Activated B cell treated with CpG ODN at 0.5 μM for 24 hours (primary cell): ENCODE results near the gene TPPP3. TPM values are rescaled to one million over a fixed set of nuclear protein-coding genes. Genes with fewer than 3 reads are reported as not detected.

Experiments used
- ATAC-seq: fragments of 200-7000 bp; cut with Tn5 transposase; one replicate; pipeline ENCODE4 v1.10.0; 2021; ENCODE audit warnings: low read depth, mild to moderate bottlenecking, moderate library complexity
- CTCF ChIA-PET: fragments of 350-600 bp; sonication (Branson Sonifier 250); formaldehyde crosslinking; loops from one replicate; lab custom pipeline; 2021; ENCODE audit warnings: antibody characterized with exemption; lab: Charles Lee
- POLR2A ChIA-PET: fragments of 350-600 bp; sonication (Branson Sonifier 250); formaldehyde crosslinking; loops from one replicate; lab custom pipeline; 2021; ENCODE audit warnings: antibody characterized with exemption; lab: Charles Lee
- DNase-seq: peaks from one replicate; pipeline ENCODE4 v3.0.0; 2022
- H3K27ac Mint-ChIP-seq: one replicate; pipeline ENCODE4 v1.8.0; 2020; ENCODE audit warnings: mixed read lengths
- H3K27me3 Mint-ChIP-seq: one replicate; pipeline ENCODE4 v1.8.0; 2021; ENCODE audit warnings: mixed read lengths
- H3K36me3 Mint-ChIP-seq: one replicate; pipeline ENCODE4 v1.8.0; 2021; ENCODE audit warnings: low read depth, mixed read lengths
- H3K4me1 Mint-ChIP-seq: one replicate; pipeline ENCODE4 v1.8.0; 2021; ENCODE audit warnings: mixed read lengths
- H3K4me3 Mint-ChIP-seq: one replicate; pipeline ENCODE4 v1.8.0; 2020; ENCODE audit warnings: mild to moderate bottlenecking, mixed read lengths
- H3K9me3 Mint-ChIP-seq: one replicate; pipeline ENCODE4 v1.8.0; 2020; ENCODE audit warnings: mixed read lengths
- CTCF ChIP-seq: fragments of 200-600 bp; IDR thresholded peaks from one replicate; pipeline ENCODE4 v1.8.0; 2022; ENCODE audit warnings: antibody characterized with exemption, mild to moderate bottlenecking
- intact Hi-C: fragments of 100-400 bp; cut with micrococcal nuclease; formaldehyde crosslinking; loops from one replicate; pipeline ENCODE4 v1.15.1; 2024
- total RNA-seq: library from RNA; stranded (reverse); gene quantifications from 2 replicates; pipeline ENCODE4 v1.2.3, GENCODE V29; 2022

The TPPP3 gene
- total RNA-seq, 1 donor from 2014 or later: not detected

DNA sequence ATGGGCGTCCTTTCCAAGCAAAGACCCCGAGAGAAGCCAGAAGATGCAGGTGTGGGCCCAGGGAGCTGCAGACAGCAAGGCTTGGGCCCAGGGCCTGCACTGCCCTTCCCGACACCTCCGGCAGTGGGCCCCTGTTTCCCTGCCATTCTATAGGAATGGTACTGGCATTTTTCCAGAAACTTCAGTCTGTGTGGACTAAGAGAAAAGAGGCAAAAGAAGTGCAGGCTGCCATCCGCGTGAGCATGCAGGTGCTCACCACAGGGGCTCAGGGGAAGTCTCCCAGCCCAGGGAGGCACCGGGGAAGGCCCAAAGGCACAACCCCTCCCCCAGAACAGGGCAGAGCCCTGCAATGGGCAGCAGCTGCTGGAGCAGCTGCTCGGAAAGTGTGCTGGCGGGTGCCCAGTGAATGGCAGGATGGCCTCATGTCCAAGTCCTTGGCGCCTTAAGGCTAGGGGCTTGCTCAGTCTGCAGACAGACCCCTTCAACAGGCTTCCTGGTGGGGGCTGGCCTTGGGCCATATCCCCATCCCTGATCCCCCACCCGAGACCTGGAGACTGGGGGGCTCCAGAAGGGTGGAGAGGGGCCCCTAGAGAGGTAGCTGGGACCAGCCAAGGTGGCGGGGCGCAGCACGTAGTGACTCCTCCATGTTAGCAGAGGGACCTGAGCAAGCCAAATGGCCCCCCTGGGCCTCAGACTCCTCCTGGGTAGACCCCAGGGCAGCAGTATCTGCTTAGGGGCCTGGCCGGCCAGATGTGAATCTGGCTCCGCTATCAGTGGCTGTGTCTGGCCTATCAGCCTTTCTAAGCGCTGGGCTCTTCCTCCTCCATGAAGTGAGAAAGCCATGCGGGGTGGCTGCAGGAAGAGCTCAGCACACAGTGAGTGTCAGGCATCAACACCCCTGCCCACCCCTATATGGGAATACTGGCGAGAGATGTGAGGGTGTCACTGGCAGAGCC lies 6.7 kb upstream of the TPPP3 start:
- Mint-ChIP-seq H3K4me3 (no peak overlapping the region), H3K9me3 (no peaks in the 10 kb centered on the region), H3K4me1 (no peaks in the 10 kb centered on the region), H3K27me3 (peaks cover 8% of the 10 kb centered on the region), H3K27ac (no peak overlapping the region), H3K36me3 (no peaks in the 10 kb centered on the region)
- ATAC-seq: no peak
- no peak for TF ChIP-seq CTCF
- CTCF ChIA-PET: interaction anchor here (0.6 to 2.0 kb wide), 7 partner anchors 11 to 141 kb away, joined by 3 to 8 read pairs (median 4); no protein-coding TSS in a partner anchor
- POLR2A ChIA-PET: no interaction called here
- intact Hi-C loops: loop anchor here (1.0 kb wide), 4 partner anchors 51 to 423 kb away; partner anchors contain the start of gene PLEKHG4
- no peak for DNase-seq

DNA sequence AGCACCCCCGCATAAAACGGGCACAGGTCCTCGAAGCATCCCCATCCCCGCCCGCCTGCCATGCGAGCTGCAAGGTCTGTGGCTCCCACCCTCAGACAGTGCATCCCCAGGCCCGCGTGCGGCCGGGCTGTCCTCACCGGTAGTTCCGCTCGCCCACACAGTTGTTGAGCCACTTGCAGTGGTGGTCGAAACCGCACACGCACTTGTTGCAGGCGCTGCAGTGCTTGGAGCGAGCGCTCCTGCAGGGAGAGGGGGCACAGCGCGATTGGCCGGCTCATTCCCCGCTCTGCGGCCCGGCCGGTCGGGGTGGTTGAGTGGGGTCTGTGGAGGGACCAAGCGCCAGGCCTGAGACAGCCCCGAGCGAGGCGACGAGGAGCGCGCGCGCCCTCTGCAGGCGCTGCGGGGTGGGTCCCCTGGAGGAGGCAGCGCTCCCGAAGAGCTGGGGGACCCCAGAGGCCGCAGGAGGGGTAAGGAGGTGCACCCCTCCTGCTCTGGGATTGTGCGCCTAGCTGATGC lies 6.0 kb upstream of the TPPP3 start:
- CTCF ChIA-PET: interaction anchor here (0.6 to 2.0 kb wide), 7 partner anchors 10 to 141 kb away, joined by 3 to 8 read pairs (median 4); no protein-coding TSS in a partner anchor
- intact Hi-C loops: loop anchor here (1.0 kb wide), 4 partner anchors 50 to 422 kb away; partner anchors contain the start of gene PLEKHG4
- H3K27me3 Mint-ChIP-seq: peaks cover 9% of the 10 kb centered on the region
- TF ChIP-seq CTCF: peak; percentile 40
- DNase-seq: peak; percentile 55
- no peaks in the 10 kb centered on the region for H3K36me3 Mint-ChIP-seq
- POLR2A ChIA-PET: no interaction called here
- H3K4me3 Mint-ChIP-seq: no peak overlapping the region
- H3K9me3 Mint-ChIP-seq: no peaks in the 10 kb centered on the region
- H3K4me1 Mint-ChIP-seq: peaks cover under 1% of the 10 kb centered on the region
- no peak overlapping the region for H3K27ac Mint-ChIP-seq
- ATAC-seq: peak; percentile 82

DNA sequence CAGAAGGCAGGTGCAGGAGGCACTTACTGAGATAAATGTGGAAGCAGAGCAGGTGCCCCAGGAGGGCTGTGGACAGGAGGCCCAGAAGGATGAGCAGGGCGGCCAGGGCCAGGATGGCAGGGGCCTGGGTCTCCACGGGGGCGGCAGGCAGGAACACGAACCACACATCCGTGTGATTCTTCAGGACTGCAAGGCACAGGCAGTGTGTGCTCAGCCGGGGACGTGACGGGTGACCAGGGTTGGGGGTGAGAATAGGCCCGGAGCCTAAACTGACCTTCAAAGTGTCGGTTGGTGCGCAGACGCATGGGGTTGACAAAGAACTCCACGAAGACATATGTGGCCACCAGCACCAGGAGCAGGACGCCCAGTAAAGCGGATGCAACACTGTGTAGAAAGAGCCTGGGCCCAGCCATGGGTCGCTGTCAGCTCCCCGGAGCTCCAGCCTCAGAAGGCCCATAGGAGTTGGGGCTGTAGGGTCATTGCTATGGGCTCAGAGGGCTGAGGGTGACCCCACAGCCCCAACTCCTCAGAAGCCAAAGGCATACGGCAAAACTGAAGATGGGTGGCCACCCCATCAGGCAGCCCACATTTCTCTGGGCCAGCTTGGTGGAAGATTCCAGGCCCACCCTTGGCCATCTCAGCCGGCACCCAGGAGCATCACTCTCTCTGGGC lies 5.4 kb upstream of the TPPP3 start:
- peaks cover 12% of the 10 kb centered on the region for H3K27me3 Mint-ChIP-seq
- H3K36me3 Mint-ChIP-seq: no peaks in the 10 kb centered on the region
- H3K4me1 Mint-ChIP-seq: peaks cover 7% of the 10 kb centered on the region
- no peak overlapping the region for H3K27ac Mint-ChIP-seq
- TF ChIP-seq CTCF: no peak
- no peak for DNase-seq
- ChIA-PET CTCF (interaction anchor here (1.0 to 2.0 kb wide), 4 partner anchors 9 to 138 kb away, joined by 3 to 8 read pairs (median 7); no protein-coding TSS in a partner anchor), POLR2A (interaction anchor here (0.7 kb wide), 1 partner anchor 9 kb away, joined by 5 read pairs; no protein-coding TSS in a partner anchor)
- no peaks in the 10 kb centered on the region for H3K9me3 Mint-ChIP-seq
- no peak for ATAC-seq
- no peak overlapping the region for H3K4me3 Mint-ChIP-seq
- intact Hi-C loops: loop anchor here (1.0 kb wide), 4 partner anchors 49 to 421 kb away; partner anchors contain the start of gene PLEKHG4

GRCh38 chr16:67397812-67398545 lies 4.7 kb upstream of the TPPP3 start:
- intact Hi-C loops: no loop called here

More at GRCh38 chr16:67397812-67398545, 4.7 kb upstream of the TPPP3 start:
- no peak overlapping the region for H3K27ac Mint-ChIP-seq
- H3K9me3 Mint-ChIP-seq: no peaks in the 10 kb centered on the region
- ChIA-PET POLR2A (interaction anchor here (0.7 kb wide), 1 partner anchor 9 kb away, joined by 5 read pairs; no protein-coding TSS in a partner anchor), CTCF (interaction anchor here (1.1 kb wide), 1 partner anchor 51 kb away, joined by 3 read pairs; no protein-coding TSS in a partner anchor)
- no peak for TF ChIP-seq CTCF
- H3K4me3 Mint-ChIP-seq: no peak overlapping the region
- H3K4me1 Mint-ChIP-seq: peaks cover 9% of the 10 kb centered on the region
- H3K36me3 Mint-ChIP-seq: no peaks in the 10 kb centered on the region
- peaks cover 11% of the 10 kb centered on the region for H3K27me3 Mint-ChIP-seq
- ATAC-seq: no peak
- DNase-seq: no peak
